Peyer's patch (tissue), 4 donors: ENCODE data around the gene MAP3K15.

Experiments
- CTCF ChIP-seq, 6 experiments: fragments of 450-650 bp in 4 of 6; fragments of 200-600 bp in 2 of 6; sonication (generic) in 1 of 6; IDR thresholded peaks; one replicate each; pipeline ENCODE4 v1.5.1; 2017 to 2019; ENCODE audit warnings: antibody characterized with exemption in 6 of 6, mild to moderate bottlenecking in 3 of 6, moderate library complexity in 1 of 6
- POLR2A ChIP-seq, 2 donors: fragments of 450-650 bp; IDR thresholded peaks; one replicate each; pipeline ENCODE4 v1.5.1; 2017; ENCODE audit warnings: antibody characterized with exemption in 2 of 2, mild to moderate bottlenecking in 2 of 2, moderate library complexity in 2 of 2

GRCh38 chrX:19543951-19544381 is 28.7 kb upstream of the MAP3K15 start:
- TF ChIP-seq CTCF (IDR thresholded peaks at IDR 0.05) (no peak), POLR2A (IDR thresholded peaks at IDR 0.05) (no peak)
